Activated gamma-delta T cell treated with anti-CD3 and anti-CD28 coated beads, Interleukin-2, amount 50 U/mL, for 16 hours (primary cell): ENCODE data around the gene TBXAS1.

Experiments used
- DNase-seq: peaks from one replicate; pipeline ENCODE4 v3.0.0-alpha.2; 2020; ENCODE audit warnings: low read depth

TBXAS1 gene

GRCh38 chr7:140025241-140025640, 196.2 kb downstream of the TBXAS1 start:
- DNase-seq: no peak

GRCh38 chr7:140025814-140026433, 196.9 kb downstream of the TBXAS1 start:
- no peak for DNase-seq

GRCh38 chr7:140026935-140027334, 197.9 kb downstream of the TBXAS1 start:
- DNase-seq: no peak

GRCh38 chr7:140027858-140028257, 198.8 kb downstream of the TBXAS1 start:
- DNase-seq: no peak

- DNase-seq: no peak
Observed at GRCh38 chr7:140028311-140028710, 199.2 kb downstream of the TBXAS1 start.

GRCh38 chr7:140029072-140029471, 200.0 kb downstream of the TBXAS1 start:
- DNase-seq: no peak

GRCh38 chr7:140031364-140031763, 202.3 kb downstream of the TBXAS1 start:
- no peak for DNase-seq

- no peak for DNase-seq
Observed at GRCh38 chr7:140033036-140033435, 204.0 kb downstream of the TBXAS1 start.

- no peak for DNase-seq
Observed at GRCh38 chr7:140033779-140034363, 204.8 kb downstream of the TBXAS1 start.

GRCh38 chr7:140034421-140034820, 205.4 kb downstream of the TBXAS1 start:
- DNase-seq: no peak

GRCh38 chr7:140035400-140036223, 206.5 kb downstream of the TBXAS1 start:
- DNase-seq: no peak

- no peak for DNase-seq
Observed at GRCh38 chr7:140036224-140036962, 207.3 kb downstream of the TBXAS1 start.

GRCh38 chr7:140039066-140039465, 210.0 kb downstream of the TBXAS1 start:
- DNase-seq: no peak

- no peak for DNase-seq
Observed at GRCh38 chr7:140039896-140040295, 210.8 kb downstream of the TBXAS1 start.

- DNase-seq: no peak
Observed at GRCh38 chr7:140041659-140042385, 212.8 kb downstream of the TBXAS1 start.

- no peak for DNase-seq
Observed at GRCh38 chr7:140042386-140042670, 213.3 kb downstream of the TBXAS1 start.

- no peak for DNase-seq
Observed at GRCh38 chr7:140044251-140044650, 215.2 kb downstream of the TBXAS1 start.

- no peak for DNase-seq
Observed at GRCh38 chr7:140045697-140046096, 216.6 kb downstream of the TBXAS1 start.

- no peak for DNase-seq
Observed at GRCh38 chr7:140047197-140047596, 218.1 kb downstream of the TBXAS1 start.

GRCh38 chr7:140048138-140048537, 219.1 kb downstream of the TBXAS1 start:
- DNase-seq: no peak

- DNase-seq: no peak
Observed at GRCh38 chr7:140048989-140049338, 219.9 kb downstream of the TBXAS1 start.

- DNase-seq: no peak
Observed at GRCh38 chr7:140049339-140050024, 220.4 kb downstream of the TBXAS1 start.
